Mesenchymal stem cell (in vitro differentiated cells and primary cell): ENCODE results near the gene PLEKHH1.

Source experiments
- DNase-seq: peaks from one replicate; pipeline ENCODE4 v3.0.0-alpha.2; 2013
- H2AFZ ChIP-seq: one replicate; pipeline ENCODE4 v1.6.1; 2013; ENCODE audit warnings: low read depth, mild to moderate bottlenecking, control low read depth, inconsistent platforms, low read length, moderate library complexity
- H2AK5ac ChIP-seq: 2 replicates; pipeline ENCODE4 v1.6.1; 2013; ENCODE audit warnings: low read length, moderate library complexity, mild to moderate bottlenecking, inconsistent platforms; ENCODE audit not compliant: severe bottlenecking
- H2BK120ac ChIP-seq: one replicate; pipeline ENCODE4 v1.6.1; 2013; ENCODE audit warnings: low read depth, mild to moderate bottlenecking, inconsistent platforms, low read length, moderate library complexity
- H2BK12ac ChIP-seq, 2 experiments: one replicate each; pipeline ENCODE4 v1.6.1; 2013; ENCODE audit warnings: inconsistent platforms in 2 of 2, low read length in 2 of 2, mild to moderate bottlenecking in 2 of 2, moderate library complexity in 2 of 2, control low read depth in 1 of 2
- H2BK15ac ChIP-seq: one replicate; pipeline ENCODE4 v1.6.1; 2013; ENCODE audit warnings: mild to moderate bottlenecking, low read depth, inconsistent platforms; ENCODE audit not compliant: poor library complexity, severe bottlenecking
- H2BK5ac ChIP-seq: 2 replicates; pipeline ENCODE4 v1.6.1; 2013; ENCODE audit warnings: low read depth, mild to moderate bottlenecking, low read length, control low read depth, inconsistent platforms; ENCODE audit not compliant: poor library complexity, severe bottlenecking
- H3K14ac ChIP-seq, 2 experiments: one replicate each; pipeline ENCODE4 v1.6.1; 2013; ENCODE audit warnings: inconsistent platforms in 2 of 2, low read length in 2 of 2, control low read depth in 1 of 2, mild to moderate bottlenecking in 1 of 2, moderate library complexity in 1 of 2
- H3K18ac ChIP-seq, 2 experiments: one replicate each; pipeline ENCODE4 v1.6.1; 2013; ENCODE audit warnings: inconsistent platforms in 2 of 2, low read length in 2 of 2, control low read depth in 1 of 2, low read depth in 1 of 2, mild to moderate bottlenecking in 1 of 2
- H3K23ac ChIP-seq, 2 experiments: one replicate each; pipeline ENCODE4 v1.6.1; 2013; ENCODE audit warnings: inconsistent platforms in 2 of 2, low read length in 2 of 2, mild to moderate bottlenecking in 2 of 2, moderate library complexity in 2 of 2, control low read depth in 1 of 2
- H3K27ac ChIP-seq: 2 replicates; pipeline ENCODE4 v1.5.1; 2013; ENCODE audit warnings: mild to moderate bottlenecking, moderate library complexity, low read length, control low read depth, inconsistent platforms; ENCODE audit not compliant: poor library complexity, severe bottlenecking
- H3K27me3 ChIP-seq, 2 experiments: 2 replicates each; pipeline versions ENCODE4 v1.6.1 to v1.7.0; 2013; ENCODE audit warnings: low read length in 2 of 2, mild to moderate bottlenecking in 2 of 2, moderate library complexity in 2 of 2, control low read depth in 1 of 2, inconsistent platforms in 1 of 2; ENCODE audit not compliant: control insufficient read depth in 1 of 2, insufficient read depth in 1 of 2
- H3K36me3 ChIP-seq, 2 experiments: 2 replicates each; pipeline versions ENCODE4 v1.6.1 to v1.7.0; 2013; ENCODE audit warnings: low read length in 2 of 2, control low read depth in 1 of 2, inconsistent platforms in 1 of 2, low read depth in 1 of 2, mild to moderate bottlenecking in 1 of 2; ENCODE audit not compliant: insufficient read depth in 2 of 2, control insufficient read depth in 1 of 2
- H3K4ac ChIP-seq, 2 experiments: one replicate each; pipeline ENCODE4 v1.6.1; 2013; ENCODE audit warnings: inconsistent platforms in 2 of 2, low read length in 2 of 2, mild to moderate bottlenecking in 2 of 2, moderate library complexity in 2 of 2, control low read depth in 1 of 2, low read depth in 1 of 2
- H3K4me1 ChIP-seq: 2 replicates; pipeline ENCODE4 v1.6.1; 2013; ENCODE audit warnings: low read depth, low read length, control low read depth; ENCODE audit not compliant: control insufficient read depth, insufficient read depth
- H3K4me2 ChIP-seq: 2 replicates; pipeline ENCODE4 v1.6.1; 2013; ENCODE audit warnings: low read length, mild to moderate bottlenecking, inconsistent platforms; ENCODE audit not compliant: poor library complexity, severe bottlenecking
- H3K4me3 ChIP-seq, 2 experiments: 2 replicates each; pipeline versions ENCODE4 v1.5.1 to v1.7.0; 2013; ENCODE audit warnings: low read length in 2 of 2, mild to moderate bottlenecking in 2 of 2, control low read depth in 1 of 2, low read depth in 1 of 2; ENCODE audit not compliant: insufficient read depth in 1 of 2
- H3K79me1 ChIP-seq: replicated peaks from 2 replicates; pipeline ENCODE4 v1.6.1; 2013; ENCODE audit warnings: mild to moderate bottlenecking, control low read depth, low read length, inconsistent platforms; ENCODE audit not compliant: poor library complexity, severe bottlenecking
- H3K9ac ChIP-seq: 2 replicates; pipeline ENCODE4 v1.7.0; 2013; ENCODE audit warnings: mild to moderate bottlenecking, low read length, moderate library complexity
- H3K9me3 ChIP-seq: 2 replicates; pipeline ENCODE4 v1.7.0; 2013; ENCODE audit warnings: mild to moderate bottlenecking, low read length; ENCODE audit not compliant: control insufficient read depth
- H4K8ac ChIP-seq: one replicate; pipeline ENCODE4 v1.6.1; 2013; ENCODE audit warnings: inconsistent platforms, mild to moderate bottlenecking, low read length, moderate library complexity
- H4K91ac ChIP-seq: one replicate; pipeline ENCODE4 v1.6.1; 2013; ENCODE audit warnings: mild to moderate bottlenecking, low read length, inconsistent platforms
- WGBS: methylation state at CpG from one replicate; pipeline ENCODE4 v1.1.7; 2013; ENCODE audit warnings: mixed read lengths; 5-methylcytosine and 5-hydroxymethylcytosine counted together

Gene PLEKHH1

GRCh38 chr14:67523764-67524633 lies 9.1 kb upstream of the PLEKHH1 start:
- Histone ChIP-seq H3K4me1 (no peaks in the 10 kb centered on the region), H2BK15ac (no peak overlapping the region), H3K4ac (no peak overlapping the region), H3K27me3 (peaks cover 57 to 80% of the 10 kb centered on the region in 2 experiments), H2AFZ (no peak overlapping the region), H3K18ac (no peak overlapping the region), H2BK120ac (no peak overlapping the region), H3K79me1 (no peaks in the 10 kb centered on the region), H3K27ac (no peak overlapping the region), H4K91ac (no peak overlapping the region), H3K4me2 (no peak overlapping the region), H3K36me3 (no peaks in the 10 kb centered on the region), H3K23ac (no peak overlapping the region), H3K14ac (no peak overlapping the region), H2AK5ac (no peak overlapping the region), H4K8ac (no peak overlapping the region), H2BK5ac (no peak overlapping the region), H2BK12ac (no peak overlapping the region), H3K9me3 (no peaks in the 10 kb centered on the region), H3K9ac (no peak overlapping the region), H3K4me3 (no peak overlapping the region)
- DNase-seq = no peak
- 89% methylated on average over 6 of the region's 7 CpGs for WGBS

DNA sequence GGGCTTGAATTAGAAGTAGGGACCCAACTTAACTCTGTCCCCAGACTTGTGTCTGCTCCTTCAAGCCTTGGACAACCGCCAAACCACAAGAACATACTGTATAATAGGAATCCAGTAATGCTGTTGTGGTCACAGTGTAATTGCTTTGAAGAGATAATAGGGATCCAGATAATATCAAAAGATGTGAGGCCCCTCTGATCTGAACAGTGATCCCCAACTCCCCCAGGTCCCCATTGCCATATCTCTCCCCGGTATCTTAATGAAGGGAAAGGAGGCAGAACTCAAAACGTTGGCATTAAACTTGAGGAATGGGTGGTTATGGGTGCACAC lies 8.5 kb upstream of the PLEKHH1 start:
- no peak overlapping the region for H2BK12ac ChIP-seq
- H3K9me3 ChIP-seq = no peaks in the 10 kb centered on the region
- no peak overlapping the region for H3K4me3 ChIP-seq
- no peak overlapping the region for H2BK15ac ChIP-seq
- no peak overlapping the region for H2AK5ac ChIP-seq
- WGBS = 62% methylated on average over 2 of the region's 3 CpGs
- no peak overlapping the region for H3K23ac ChIP-seq
- no peaks in the 10 kb centered on the region for H3K79me1 ChIP-seq
- H3K4me2 ChIP-seq = no peak overlapping the region
- H3K27me3 ChIP-seq = peaks cover 52 to 80% of the 10 kb centered on the region in 2 experiments
- H2BK120ac ChIP-seq = no peak overlapping the region
- H4K91ac ChIP-seq = no peak overlapping the region
- H2AFZ ChIP-seq = no peak overlapping the region
- no peak overlapping the region for H3K4ac ChIP-seq
- peak; percentile 35 for DNase-seq
- no peak overlapping the region for H3K27ac ChIP-seq
- H3K36me3 ChIP-seq = no peaks in the 10 kb centered on the region
- no peaks in the 10 kb centered on the region for H3K4me1 ChIP-seq
- no peak overlapping the region for H3K18ac ChIP-seq
- no peak overlapping the region for H3K14ac ChIP-seq
- no peak overlapping the region for H2BK5ac ChIP-seq
- H4K8ac ChIP-seq = no peak overlapping the region
- no peak overlapping the region for H3K9ac ChIP-seq

DNA sequence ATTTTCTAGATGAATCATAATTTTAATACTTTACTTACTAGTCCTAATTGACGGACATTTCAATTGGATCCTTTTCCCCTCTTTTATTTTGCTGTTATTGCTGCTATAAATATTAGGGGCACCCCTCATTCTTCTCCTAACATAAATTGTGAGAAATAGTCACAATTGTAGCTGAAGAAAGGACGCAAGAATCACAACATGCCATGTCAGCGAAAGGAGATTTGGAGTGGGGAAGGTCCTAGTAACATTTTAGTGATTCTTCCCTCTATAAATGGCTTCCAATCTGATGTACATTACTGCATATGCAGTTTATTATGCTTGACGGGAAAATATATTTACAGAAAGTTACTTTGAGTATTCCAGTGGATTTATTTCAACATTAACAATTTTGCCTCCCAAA lies 7.7 kb upstream of the PLEKHH1 start:
- no peaks in the 10 kb centered on the region for H3K79me1 ChIP-seq
- H3K23ac ChIP-seq = no peak overlapping the region
- no peak overlapping the region for H3K9ac ChIP-seq
- peaks cover 48 to 79% of the 10 kb centered on the region in 2 experiments for H3K27me3 ChIP-seq
- no peak overlapping the region for H2BK120ac ChIP-seq
- no peak overlapping the region for H3K4ac ChIP-seq
- no peak overlapping the region for H3K14ac ChIP-seq
- H4K8ac ChIP-seq = no peak overlapping the region
- H2BK12ac ChIP-seq = no peak overlapping the region
- no peaks in the 10 kb centered on the region for H3K4me1 ChIP-seq
- no peak overlapping the region for H3K4me2 ChIP-seq
- H4K91ac ChIP-seq = no peak overlapping the region
- DNase-seq = no peak
- H2AK5ac ChIP-seq = no peak overlapping the region
- H3K27ac ChIP-seq = no peak overlapping the region
- no peak overlapping the region for H2BK5ac ChIP-seq
- no peaks in the 10 kb centered on the region for H3K36me3 ChIP-seq
- H3K9me3 ChIP-seq = no peaks in the 10 kb centered on the region
- 100% methylated on average over 2 of the region's 4 CpGs for WGBS
- no peak overlapping the region for H2AFZ ChIP-seq
- H3K4me3 ChIP-seq = no peak overlapping the region
- H2BK15ac ChIP-seq = no peak overlapping the region
- no peak overlapping the region for H3K18ac ChIP-seq

- Histone ChIP-seq H2AFZ (no peak overlapping the region), H3K9ac (no peak overlapping the region), H3K23ac (no peak overlapping the region), H3K4me2 (no peak overlapping the region), H2AK5ac (no peak overlapping the region), H3K36me3 (no peaks in the 10 kb centered on the region), H2BK5ac (no peak overlapping the region), H3K4me3 (no peak overlapping the region), H4K8ac (no peak overlapping the region), H3K9me3 (no peaks in the 10 kb centered on the region), H3K79me1 (no peaks in the 10 kb centered on the region), H2BK12ac (no peak overlapping the region), H3K4me1 (no peaks in the 10 kb centered on the region), H2BK15ac (no peak overlapping the region), H3K14ac (no peak overlapping the region), H3K18ac (no peak overlapping the region), H2BK120ac (no peak overlapping the region), H3K27me3 (peaks cover 41 to 71% of the 10 kb centered on the region in 2 experiments), H4K91ac (no peak overlapping the region), H3K4ac (no peak overlapping the region), H3K27ac (no peak overlapping the region)
- 75% methylated on average over 6 of the region's 6 CpGs for WGBS
- DNase-seq = no peak
Measured at GRCh38 chr14:67526181-67526580, 6.9 kb upstream of the PLEKHH1 start.
